ENCODE results near the gene CDH2. TPM values are rescaled to one million over a fixed set of nuclear protein-coding genes. Genes with fewer than 3 reads are reported as not detected.

CDH2 gene
- polyA plus RNA-seq, 1 donor (not counting 4 experiments of a cell fraction or from before 2014, with no cell fraction given) = 0.46 TPM

DNA sequence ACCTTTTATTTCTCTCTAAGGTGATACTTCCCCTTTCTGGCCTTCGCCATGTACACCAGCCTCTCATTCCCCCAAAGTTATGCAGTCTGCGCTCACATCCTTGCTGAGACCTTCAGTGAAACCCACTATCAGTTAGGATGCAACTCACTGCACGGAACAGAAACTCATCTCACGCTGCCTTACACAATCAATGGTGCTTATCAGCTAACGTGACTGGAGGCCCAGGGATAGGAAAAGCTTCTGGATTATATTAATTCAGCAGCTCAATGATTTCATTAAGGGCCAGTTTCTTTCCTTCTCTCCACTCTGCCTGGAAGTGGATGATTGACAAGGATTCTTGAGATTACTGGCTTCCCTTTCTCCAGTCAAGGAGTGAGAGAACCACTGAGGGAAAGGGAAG is 44.8 kb downstream of the CDH2 start:
- no peaks in the 10 kb centered on the region for H3K9me3 ChIP-seq (ENCODE audit: control insufficient read depth, low read depth, low read length)
- no peak overlapping the region for H3K4me3 ChIP-seq (ENCODE audit: control insufficient read depth in 2 of 3, extremely low read depth in 1 of 3, insufficient read depth in 2 of 3, low read depth in 1 of 3, low read length in 3 of 3)
- TF ChIP-seq, protein P1, sequence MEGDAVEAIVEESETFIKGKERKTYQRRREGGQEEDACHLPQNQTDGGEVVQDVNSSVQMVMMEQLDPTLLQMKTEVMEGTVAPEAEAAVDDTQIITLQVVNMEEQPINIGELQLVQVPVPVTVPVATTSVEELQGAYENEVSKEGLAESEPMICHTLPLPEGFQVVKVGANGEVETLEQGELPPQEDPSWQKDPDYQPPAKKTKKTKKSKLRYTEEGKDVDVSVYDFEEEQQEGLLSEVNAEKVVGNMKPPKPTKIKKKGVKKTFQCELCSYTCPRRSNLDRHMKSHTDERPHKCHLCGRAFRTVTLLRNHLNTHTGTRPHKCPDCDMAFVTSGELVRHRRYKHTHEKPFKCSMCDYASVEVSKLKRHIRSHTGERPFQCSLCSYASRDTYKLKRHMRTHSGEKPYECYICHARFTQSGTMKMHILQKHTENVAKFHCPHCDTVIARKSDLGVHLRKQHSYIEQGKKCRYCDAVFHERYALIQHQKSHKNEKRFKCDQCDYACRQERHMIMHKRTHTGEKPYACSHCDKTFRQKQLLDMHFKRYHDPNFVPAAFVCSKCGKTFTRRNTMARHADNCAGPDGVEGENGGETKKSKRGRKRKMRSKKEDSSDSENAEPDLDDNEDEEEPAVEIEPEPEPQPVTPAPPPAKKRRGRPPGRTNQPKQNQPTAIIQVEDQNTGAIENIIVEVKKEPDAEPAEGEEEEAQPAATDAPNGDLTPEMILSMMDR (optimal IDR thresholded peaks at IDR 0.05 in 1 of 3, IDR thresholded peaks at IDR 0.05 in 1 of 3, conservative IDR thresholded peaks at IDR 0.05 in 1 of 3; ENCODE audit: extremely low read depth in 1 of 3, insufficient read depth in 2 of 3, low read length in 3 of 3) = no peak
- TF ChIP-seq EZH2 (IDR thresholded peaks at IDR 0.05; ENCODE audit: low read length) = no peak
- no peak overlapping the region for H2AFZ ChIP-seq (ENCODE audit: control insufficient read depth, low read length)
- H3K4me2 ChIP-seq (ENCODE audit: control insufficient read depth, extremely low read depth, insufficient read depth, low read depth, low read length) = no peak overlapping the region
- H3K9ac ChIP-seq (ENCODE audit: control insufficient read depth, extremely low read depth, insufficient read depth, low read length) = no peak overlapping the region
- dilution Hi-C loops (cut with MboI; ENCODE audit: extremely low pct_ligation_motif_present, low sequenced_read_pairs) = no loop called here
- H3K27ac ChIP-seq (ENCODE audit: control insufficient read depth, insufficient read depth, low read length) = no peak overlapping the region
- no peaks in the 10 kb centered on the region for H3K9me1 ChIP-seq (ENCODE audit: control insufficient read depth, extremely low read depth, insufficient read depth, low read length)
- no peaks in the 10 kb centered on the region for H3K79me2 ChIP-seq (ENCODE audit: control insufficient read depth, insufficient read depth, low read length)
- no peak for DNase-seq (ENCODE audit: low read depth, low spot score)
- FAIRE-seq = no peak
- H3K36me3 ChIP-seq (ENCODE audit: control insufficient read depth in 2 of 2, extremely low read depth in 1 of 2, insufficient read depth in 2 of 2, low read length in 2 of 2) = no peaks in the 10 kb centered on the region
- no peaks in the 10 kb centered on the region for H4K20me1 ChIP-seq (ENCODE audit: control insufficient read depth, extremely low read depth, insufficient read depth, low read length)
- H3K4me1 ChIP-seq (ENCODE audit: control insufficient read depth, extremely low read depth, insufficient read depth, low read length) = peaks cover 7% of the 10 kb centered on the region
- H3K27me3 ChIP-seq (ENCODE audit: control insufficient read depth, extremely low read depth, insufficient read depth, low read length) = no peaks in the 10 kb centered on the region

DNA sequence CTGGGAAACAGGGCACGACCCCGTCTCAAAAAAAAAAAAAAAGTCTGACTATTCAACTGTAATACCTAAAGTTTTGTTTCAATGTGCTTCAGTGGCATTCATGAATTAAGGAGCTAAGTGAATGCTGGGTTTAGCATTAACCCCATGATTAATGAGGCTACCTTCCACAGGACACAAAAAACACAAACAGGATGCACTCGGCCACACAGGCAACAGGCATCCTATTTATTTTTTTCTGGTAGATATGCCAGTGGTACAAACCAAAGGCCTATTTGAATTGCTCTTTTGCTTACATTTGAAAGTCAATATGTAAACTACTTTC is 48.3 kb downstream of the CDH2 start:
- Histone ChIP-seq H3K9me1 (ENCODE audit: control insufficient read depth, extremely low read depth, insufficient read depth, low read length) (no peaks in the 10 kb centered on the region), H2AFZ (ENCODE audit: control insufficient read depth, low read length) (no peak overlapping the region), H3K4me3 (ENCODE audit: control insufficient read depth in 2 of 3, extremely low read depth in 1 of 3, insufficient read depth in 2 of 3, low read depth in 1 of 3, low read length in 3 of 3) (no peak overlapping the region), H4K20me1 (ENCODE audit: control insufficient read depth, extremely low read depth, insufficient read depth, low read length) (no peaks in the 10 kb centered on the region), H3K79me2 (ENCODE audit: control insufficient read depth, insufficient read depth, low read length) (no peaks in the 10 kb centered on the region), H3K4me2 (ENCODE audit: control insufficient read depth, extremely low read depth, insufficient read depth, low read depth, low read length) (no peak overlapping the region), H3K27ac (ENCODE audit: control insufficient read depth, insufficient read depth, low read length) (no peak overlapping the region), H3K9me3 (ENCODE audit: control insufficient read depth, low read depth, low read length) (no peaks in the 10 kb centered on the region), H3K27me3 (ENCODE audit: control insufficient read depth, extremely low read depth, insufficient read depth, low read length) (no peaks in the 10 kb centered on the region), H3K4me1 (ENCODE audit: control insufficient read depth, extremely low read depth, insufficient read depth, low read length) (peaks cover 7% of the 10 kb centered on the region), H3K9ac (ENCODE audit: control insufficient read depth, extremely low read depth, insufficient read depth, low read length) (no peak overlapping the region), H3K36me3 (ENCODE audit: control insufficient read depth in 2 of 2, extremely low read depth in 1 of 2, insufficient read depth in 2 of 2, low read length in 2 of 2) (no peaks in the 10 kb centered on the region)
- dilution Hi-C loops (cut with MboI; ENCODE audit: extremely low pct_ligation_motif_present, low sequenced_read_pairs) = no loop called here
- DNase-seq (ENCODE audit: low read depth, low spot score) = no peak
- TF ChIP-seq, protein P1 (optimal IDR thresholded peaks at IDR 0.05 in 1 of 3, IDR thresholded peaks at IDR 0.05 in 1 of 3, conservative IDR thresholded peaks at IDR 0.05 in 1 of 3; ENCODE audit: extremely low read depth in 1 of 3, insufficient read depth in 2 of 3, low read length in 3 of 3) = no peak
- no peak for TF ChIP-seq EZH2 (IDR thresholded peaks at IDR 0.05; ENCODE audit: low read length)
- no peak for FAIRE-seq

Measured in keratinocyte (primary cell).